ENCODE results near the gene PPP3R2. TPM values are rescaled to one million over a fixed set of nuclear protein-coding genes. Genes with fewer than 3 reads are reported as not detected.

Gene PPP3R2
- total RNA-seq, 1 donor from 2014 or later: not detected

DNA sequence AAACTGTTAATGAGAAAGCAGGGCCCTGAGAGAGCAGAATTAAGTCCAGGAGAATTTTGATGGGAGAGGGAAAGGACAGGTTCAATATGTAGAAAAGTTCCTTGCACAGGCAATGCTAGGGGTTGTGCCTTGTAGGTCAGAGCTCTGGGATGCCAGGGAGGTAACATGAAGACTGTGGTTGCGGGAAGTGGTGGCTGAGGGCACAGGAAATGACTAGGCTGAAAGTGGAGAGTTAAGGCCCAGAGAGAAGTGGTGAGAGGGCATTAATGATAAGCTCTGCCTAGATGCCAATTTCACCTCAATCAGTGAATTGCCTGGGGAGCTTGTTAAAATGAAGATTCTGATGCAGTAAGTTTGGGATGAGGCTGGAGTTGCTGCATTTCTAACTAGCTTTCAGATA lies 31.5 kb upstream of the PPP3R2 start:
- H3K9me3 Mint-ChIP-seq (ENCODE audit: low read depth): no peaks in the 10 kb centered on the region
- H3K4me1 Mint-ChIP-seq (ENCODE audit: low read depth): peaks cover 9% of the 10 kb centered on the region
- no peak overlapping the region for H3K27ac Mint-ChIP-seq
- no peak overlapping the region for H3K4me3 Mint-ChIP-seq (ENCODE audit: low read depth)
- H3K36me3 Mint-ChIP-seq (ENCODE audit: insufficient read depth): no peaks in the 10 kb centered on the region
- DNase-seq (ENCODE audit: low spot score, unreplicated experiment): no peak
- H3K27me3 Mint-ChIP-seq: no peaks in the 10 kb centered on the region
- TF ChIP-seq, protein P1, sequence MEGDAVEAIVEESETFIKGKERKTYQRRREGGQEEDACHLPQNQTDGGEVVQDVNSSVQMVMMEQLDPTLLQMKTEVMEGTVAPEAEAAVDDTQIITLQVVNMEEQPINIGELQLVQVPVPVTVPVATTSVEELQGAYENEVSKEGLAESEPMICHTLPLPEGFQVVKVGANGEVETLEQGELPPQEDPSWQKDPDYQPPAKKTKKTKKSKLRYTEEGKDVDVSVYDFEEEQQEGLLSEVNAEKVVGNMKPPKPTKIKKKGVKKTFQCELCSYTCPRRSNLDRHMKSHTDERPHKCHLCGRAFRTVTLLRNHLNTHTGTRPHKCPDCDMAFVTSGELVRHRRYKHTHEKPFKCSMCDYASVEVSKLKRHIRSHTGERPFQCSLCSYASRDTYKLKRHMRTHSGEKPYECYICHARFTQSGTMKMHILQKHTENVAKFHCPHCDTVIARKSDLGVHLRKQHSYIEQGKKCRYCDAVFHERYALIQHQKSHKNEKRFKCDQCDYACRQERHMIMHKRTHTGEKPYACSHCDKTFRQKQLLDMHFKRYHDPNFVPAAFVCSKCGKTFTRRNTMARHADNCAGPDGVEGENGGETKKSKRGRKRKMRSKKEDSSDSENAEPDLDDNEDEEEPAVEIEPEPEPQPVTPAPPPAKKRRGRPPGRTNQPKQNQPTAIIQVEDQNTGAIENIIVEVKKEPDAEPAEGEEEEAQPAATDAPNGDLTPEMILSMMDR (IDR thresholded peaks at IDR 0.05; ENCODE audit: unreplicated experiment): no peak

DNA sequence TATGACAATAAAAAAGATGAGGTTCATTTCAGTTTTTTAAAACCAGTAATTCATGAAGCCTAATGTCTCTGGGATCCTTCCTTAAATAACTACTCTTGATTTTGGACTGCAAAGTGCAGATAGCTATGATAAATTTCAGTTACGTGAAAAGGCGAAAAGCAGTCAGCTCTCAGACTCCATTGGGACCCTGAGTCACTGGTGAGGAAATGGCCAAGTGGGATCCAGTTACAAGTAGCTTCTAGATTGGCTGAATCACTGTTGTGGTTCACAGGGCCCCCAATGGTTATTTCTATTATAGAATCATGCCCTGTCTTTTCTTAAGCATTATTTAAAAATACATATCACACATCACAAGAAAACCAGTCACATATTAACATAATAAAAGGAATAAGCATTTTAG lies 31.1 kb upstream of the PPP3R2 start:
- H3K27me3 Mint-ChIP-seq: no peaks in the 10 kb centered on the region
- H3K4me1 Mint-ChIP-seq (ENCODE audit: low read depth): peaks cover 9% of the 10 kb centered on the region
- no peaks in the 10 kb centered on the region for H3K9me3 Mint-ChIP-seq (ENCODE audit: low read depth)
- no peak overlapping the region for H3K4me3 Mint-ChIP-seq (ENCODE audit: low read depth)
- H3K36me3 Mint-ChIP-seq (ENCODE audit: insufficient read depth): no peaks in the 10 kb centered on the region
- H3K27ac Mint-ChIP-seq: no peak overlapping the region
- DNase-seq (ENCODE audit: low spot score, unreplicated experiment): no peak
- TF ChIP-seq, protein P1 (IDR thresholded peaks at IDR 0.05; ENCODE audit: unreplicated experiment): no peak

DNA sequence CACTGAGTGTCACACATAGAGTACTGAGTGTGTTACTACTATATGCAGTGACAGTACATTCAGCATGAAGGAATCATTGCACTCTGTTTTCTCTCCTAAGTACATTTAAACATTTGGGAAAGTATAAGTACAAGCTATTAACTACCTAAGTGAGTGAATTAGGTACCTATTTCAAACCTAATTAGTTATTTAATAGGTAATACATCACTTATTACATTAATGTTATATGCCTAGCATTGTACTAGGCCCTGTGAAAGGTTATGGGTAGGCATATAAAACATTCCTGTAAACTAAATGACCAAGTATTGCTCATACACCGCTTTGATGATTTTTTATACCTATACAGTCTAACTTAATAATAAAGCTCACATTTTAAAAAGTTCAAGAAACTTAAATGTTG lies 25.7 kb upstream of the PPP3R2 start:
- Mint-ChIP-seq H3K36me3 (ENCODE audit: insufficient read depth) (no peaks in the 10 kb centered on the region), H3K27me3 (no peaks in the 10 kb centered on the region), H3K9me3 (ENCODE audit: low read depth) (no peaks in the 10 kb centered on the region), H3K4me1 (ENCODE audit: low read depth) (peaks cover 8% of the 10 kb centered on the region), H3K4me3 (ENCODE audit: low read depth) (no peak overlapping the region), H3K27ac (no peak overlapping the region)
- no peak for DNase-seq (ENCODE audit: low spot score, unreplicated experiment)
- TF ChIP-seq, protein P1 (IDR thresholded peaks at IDR 0.05; ENCODE audit: unreplicated experiment): no peak

DNA sequence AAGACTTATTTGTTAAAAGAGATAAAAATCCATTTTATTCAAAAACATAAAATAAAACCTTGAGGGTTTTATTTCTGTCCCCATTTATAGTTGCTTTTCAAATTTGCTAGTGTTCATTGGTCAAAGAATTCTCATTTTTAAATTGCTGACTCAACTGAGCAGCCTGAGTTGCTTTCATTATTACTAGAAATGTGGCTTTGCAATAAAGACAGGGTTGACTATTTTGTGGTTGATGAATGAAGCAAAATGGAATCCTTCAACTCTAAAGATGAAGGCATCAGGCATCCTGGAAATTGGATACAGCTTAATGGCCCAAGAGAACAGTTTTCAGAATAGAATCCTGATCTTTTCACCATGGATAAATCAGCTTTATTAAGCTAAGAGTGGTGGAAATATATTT lies 23.9 kb upstream of the PPP3R2 start:
- Mint-ChIP-seq H3K27ac (no peak overlapping the region), H3K4me3 (ENCODE audit: low read depth) (no peak overlapping the region), H3K36me3 (ENCODE audit: insufficient read depth) (no peaks in the 10 kb centered on the region), H3K27me3 (no peaks in the 10 kb centered on the region), H3K4me1 (ENCODE audit: low read depth) (peaks cover 8% of the 10 kb centered on the region), H3K9me3 (ENCODE audit: low read depth) (no peaks in the 10 kb centered on the region)
- TF ChIP-seq, protein P1 (IDR thresholded peaks at IDR 0.05; ENCODE audit: unreplicated experiment): no peak
- DNase-seq (ENCODE audit: low spot score, unreplicated experiment): no peak

DNA sequence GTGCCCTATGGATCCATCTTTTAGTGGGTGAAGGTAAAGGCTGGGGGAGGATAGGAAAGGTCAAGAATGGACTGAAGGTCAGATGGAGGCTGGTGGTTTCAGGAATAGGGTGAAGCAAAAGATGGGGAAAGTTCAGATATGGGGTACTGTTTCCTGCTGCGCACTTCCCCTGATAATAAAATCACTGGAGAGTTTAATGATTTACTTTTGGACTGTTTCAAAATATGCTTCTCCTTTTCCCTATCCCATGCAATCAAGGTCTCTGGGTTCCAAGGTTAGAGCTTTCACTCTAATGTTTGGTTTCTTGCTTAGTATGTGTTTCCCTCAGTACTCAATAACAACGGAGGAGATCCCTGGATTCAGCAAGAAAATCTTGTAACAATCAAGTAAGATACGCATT lies 10.8 kb upstream of the PPP3R2 start:
- peaks cover under 1% of the 10 kb centered on the region for H3K27me3 Mint-ChIP-seq
- H3K36me3 Mint-ChIP-seq (ENCODE audit: insufficient read depth): no peaks in the 10 kb centered on the region
- no peak overlapping the region for H3K27ac Mint-ChIP-seq
- DNase-seq (ENCODE audit: low spot score, unreplicated experiment): no peak
- no peaks in the 10 kb centered on the region for H3K9me3 Mint-ChIP-seq (ENCODE audit: low read depth)
- no peak overlapping the region for H3K4me3 Mint-ChIP-seq (ENCODE audit: low read depth)
- peaks cover 13% of the 10 kb centered on the region for H3K4me1 Mint-ChIP-seq (ENCODE audit: low read depth)
- TF ChIP-seq, protein P1 (IDR thresholded peaks at IDR 0.05; ENCODE audit: unreplicated experiment): no peak
